GM10248 (cell line): ENCODE measurements around the gene CLEC14A.

ENCODE experiments used
- CTCF ChIA-PET: fragments of 300-600 bp; sonication (Branson Sonifier 250); formaldehyde crosslinking; extraction: SDS; loops from one replicate; lab custom pipeline; 2021; ENCODE audit warnings: antibody characterized with exemption; lab: Yijun Ruan, JAX
- POLR2A ChIA-PET: fragments of 350-650 bp; sonication (Branson Sonifier 250); formaldehyde crosslinking; extraction: SDS; loops from one replicate; lab custom pipeline; 2020; ENCODE audit warnings: antibody characterized with exemption; lab: Yijun Ruan, JAX
- DNase-seq: peaks from one replicate; pipeline ENCODE4 v3.0.0; 2012; ENCODE audit errors: extremely low spot score
- TF ChIP-seq, protein P1 (sequence below): IDR thresholded peaks from 2 replicates; pipeline ENCODE4 v1.5.1; 2012; ENCODE audit warnings: mild to moderate bottlenecking, low read depth; ENCODE audit errors: extremely low read depth, missing control alignments, control extremely low read depth

The CLEC14A gene

DNA sequence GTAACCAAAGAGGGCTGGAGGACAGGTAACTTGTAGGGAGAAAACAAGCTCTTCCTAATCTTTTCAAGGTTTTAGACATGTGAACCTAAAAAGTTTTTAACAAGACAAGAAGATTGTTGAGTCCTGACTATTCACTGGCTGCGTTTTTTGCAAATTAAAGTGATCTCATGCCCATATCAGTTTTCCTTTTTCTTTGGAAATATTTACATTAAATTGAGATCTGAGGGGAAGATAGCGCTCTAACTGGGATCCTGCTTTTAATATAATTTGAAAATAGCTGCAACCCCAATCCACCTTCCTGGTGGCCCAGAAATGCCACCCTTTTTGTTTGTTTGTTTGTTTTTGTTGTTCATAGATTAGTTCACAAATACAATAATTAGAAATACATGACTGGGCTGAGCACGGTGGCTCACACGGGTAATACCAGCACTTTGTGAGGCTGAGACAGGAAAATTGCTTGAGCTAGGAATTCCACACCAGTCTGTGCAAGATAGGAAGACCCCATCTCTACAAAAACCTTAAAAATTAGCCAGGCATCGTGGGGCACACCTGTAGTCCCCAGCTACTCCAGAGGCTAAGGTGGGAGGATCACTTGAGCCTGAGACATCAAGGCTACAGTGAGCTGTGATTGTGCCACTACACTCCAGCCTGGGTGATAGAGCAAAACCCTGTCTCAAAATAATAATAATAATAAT lies 50.6 kb downstream of the CLEC14A start:
- TF ChIP-seq, protein P1, sequence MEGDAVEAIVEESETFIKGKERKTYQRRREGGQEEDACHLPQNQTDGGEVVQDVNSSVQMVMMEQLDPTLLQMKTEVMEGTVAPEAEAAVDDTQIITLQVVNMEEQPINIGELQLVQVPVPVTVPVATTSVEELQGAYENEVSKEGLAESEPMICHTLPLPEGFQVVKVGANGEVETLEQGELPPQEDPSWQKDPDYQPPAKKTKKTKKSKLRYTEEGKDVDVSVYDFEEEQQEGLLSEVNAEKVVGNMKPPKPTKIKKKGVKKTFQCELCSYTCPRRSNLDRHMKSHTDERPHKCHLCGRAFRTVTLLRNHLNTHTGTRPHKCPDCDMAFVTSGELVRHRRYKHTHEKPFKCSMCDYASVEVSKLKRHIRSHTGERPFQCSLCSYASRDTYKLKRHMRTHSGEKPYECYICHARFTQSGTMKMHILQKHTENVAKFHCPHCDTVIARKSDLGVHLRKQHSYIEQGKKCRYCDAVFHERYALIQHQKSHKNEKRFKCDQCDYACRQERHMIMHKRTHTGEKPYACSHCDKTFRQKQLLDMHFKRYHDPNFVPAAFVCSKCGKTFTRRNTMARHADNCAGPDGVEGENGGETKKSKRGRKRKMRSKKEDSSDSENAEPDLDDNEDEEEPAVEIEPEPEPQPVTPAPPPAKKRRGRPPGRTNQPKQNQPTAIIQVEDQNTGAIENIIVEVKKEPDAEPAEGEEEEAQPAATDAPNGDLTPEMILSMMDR: no peak
- DNase-seq: no peak
- POLR2A ChIA-PET: no interaction called here
- CTCF ChIA-PET: no interaction called here

DNA sequence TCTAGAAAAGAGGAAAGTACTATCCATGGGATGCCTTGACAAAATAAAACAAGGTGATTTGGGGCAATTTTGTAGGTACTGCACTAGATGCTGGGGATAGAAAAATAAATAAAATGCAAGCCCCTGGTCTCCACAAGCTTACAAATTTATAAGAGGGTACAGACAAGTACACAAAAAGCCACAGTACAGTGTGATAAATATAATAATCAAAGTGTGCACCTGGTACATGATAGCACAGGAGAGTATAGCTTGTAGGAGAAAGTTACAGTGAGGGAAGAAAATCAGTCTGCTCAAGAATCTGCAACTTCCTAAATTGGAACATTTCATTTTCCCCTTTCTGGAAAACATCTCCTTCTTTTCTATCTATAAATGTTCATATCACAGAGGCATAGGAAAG lies 51.2 kb downstream of the CLEC14A start:
- no peak for DNase-seq
- TF ChIP-seq, protein P1: no peak
- CTCF ChIA-PET: no interaction called here
- POLR2A ChIA-PET: no interaction called here
